Adipose tissue (tissue), 3 donors: Measurements from ENCODE around the gene CRB1. TPM values are rescaled to one million over a fixed set of nuclear protein-coding genes. Genes with fewer than 3 reads are reported as not detected.
"Not testable (repeated sequence)": the region's sequence is repeated elsewhere in the genome, so short reads cannot be mapped to it uniquely, and the experiment has no call there.

Experiments used
- H3K27ac ChIP-seq: one replicate; pipeline ENCODE4 v1.5.1; 2013; ENCODE audit warnings: low read depth, low read length
- WGBS, 3 donors: extraction: QIAGEN DNeasy Blood & Tissue Kit; methylation state at CpG; one replicate each; pipeline ENCODE4 v1.1.7; 2013; 5-methylcytosine and 5-hydroxymethylcytosine counted together
- polyA plus RNA-seq, 3 donors: library from polyadenylated mRNA; stranded (reverse); fragments of 200-250 nt; gene quantifications; one replicate each; pipeline ENCODE4 v1.2.3, GENCODE V29; 2013
- donor health status: healthy with polysubstance abuse.
- donor health status: Bipolar disorder and iron deficiency.
- donor health status: healthy.

Gene CRB1
- polyA plus RNA-seq, 3 donors: 0.01 to 0.16 TPM; not detected in 1

DNA sequence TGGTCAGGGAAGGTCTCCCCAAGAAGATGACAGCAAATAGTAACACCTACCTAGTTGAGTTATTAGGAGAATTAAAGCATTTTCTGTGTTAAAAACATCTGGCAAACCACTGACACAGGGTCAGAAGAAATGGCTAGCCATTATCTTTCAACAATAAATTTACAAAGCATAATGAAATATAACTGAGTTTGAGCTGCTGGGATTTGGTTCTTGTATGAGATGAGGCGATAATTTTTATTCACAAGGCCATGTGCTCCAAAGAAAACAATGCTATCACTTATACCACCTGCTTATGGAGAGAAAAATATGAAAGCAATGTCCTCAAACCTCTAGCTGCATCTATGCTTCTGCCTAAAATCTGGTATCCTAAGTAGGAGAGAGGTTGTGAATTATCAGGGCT lies 202.3 kb downstream of the CRB1 start:
- WGBS, 3 donors: 78 to 92% (median 89%) methylated on average over 1 of the region's 1 CpG
- H3K27ac ChIP-seq: no peak overlapping the region

DNA sequence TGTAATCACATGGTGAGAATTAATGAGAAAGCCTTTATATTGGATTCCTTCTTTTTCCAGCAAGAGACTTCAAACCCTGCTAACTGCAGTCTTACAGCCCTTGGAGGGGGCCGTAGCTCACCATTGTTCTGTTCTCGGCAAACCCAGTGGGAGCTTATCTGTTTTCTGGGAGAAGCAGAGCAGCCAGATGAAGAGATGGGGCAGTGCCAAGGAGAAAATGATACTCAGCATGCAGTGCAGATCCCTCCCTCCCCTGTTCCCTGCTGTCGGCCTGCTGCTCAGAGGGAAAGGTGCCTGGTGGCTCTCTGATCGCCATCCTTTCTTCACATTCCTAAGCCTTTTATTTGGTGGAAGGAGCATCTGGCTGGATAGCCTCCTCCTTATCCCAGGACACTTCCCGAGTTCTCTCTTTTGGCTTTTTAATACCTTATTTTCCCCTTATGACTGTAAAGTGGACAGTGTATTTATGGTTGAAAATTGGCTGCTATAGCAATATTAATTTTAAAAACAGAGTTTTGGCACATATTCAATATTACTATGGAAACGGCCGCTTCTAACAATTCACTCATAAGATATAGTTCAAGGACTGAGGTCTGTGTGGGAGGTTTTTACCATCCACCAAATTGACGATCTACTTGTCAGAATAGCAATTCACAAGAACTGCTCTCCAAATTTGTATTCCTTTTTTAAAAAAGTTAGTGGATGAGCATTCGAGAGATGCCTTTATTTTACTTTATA lies 203.4 kb downstream of the CRB1 start:
- 47 to 50% (median 48%) methylated on average over 9 of the region's 9 CpGs for WGBS, 3 donors
- H3K27ac ChIP-seq: no peak overlapping the region

DNA sequence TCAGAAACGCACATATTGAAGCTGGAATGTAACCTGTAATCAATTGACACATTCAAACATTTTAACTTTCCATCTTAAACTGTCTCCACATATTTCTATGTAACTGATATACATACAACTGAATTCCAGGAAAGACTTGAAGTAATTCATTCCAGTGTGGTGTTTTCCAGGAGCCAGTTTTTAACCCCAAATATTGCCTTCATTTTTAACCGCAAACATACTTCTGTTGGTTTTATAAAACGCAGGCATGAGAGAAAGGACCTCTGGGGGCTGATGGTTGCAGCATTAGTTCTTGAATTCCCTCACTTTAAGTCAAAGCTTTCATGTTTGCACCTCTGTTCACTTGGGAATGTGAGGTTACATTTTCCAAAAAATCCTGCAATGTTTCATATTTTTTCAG lies 204.1 kb downstream of the CRB1 start:
- no peak overlapping the region for H3K27ac ChIP-seq
- 87 to 90% (median 90%) methylated on average over 3 of the region's 3 CpGs for WGBS, 3 donors

DNA sequence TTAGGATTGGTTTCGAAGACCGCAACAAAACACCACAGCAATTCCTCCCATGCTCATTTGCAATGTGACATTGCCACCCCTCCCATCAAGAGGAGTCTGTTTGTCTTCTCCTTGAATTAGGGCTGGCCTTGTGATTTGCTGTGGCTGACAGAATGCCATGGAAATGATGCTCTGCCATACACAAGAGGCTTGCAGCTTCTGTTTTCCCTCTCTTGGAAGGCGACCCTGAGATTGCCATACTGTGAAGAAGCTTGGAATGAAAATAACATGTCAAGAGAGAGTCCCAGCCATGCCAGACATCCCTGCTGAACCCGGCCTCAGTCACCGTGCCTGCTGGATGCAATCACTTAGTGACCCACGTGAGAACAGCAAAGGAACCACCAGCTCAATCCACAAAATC lies 212.4 kb downstream of the CRB1 start:
- WGBS, 3 donors: 85 to 90% (median 86%) methylated on average over 6 of the region's 6 CpGs
- H3K27ac ChIP-seq: no peak overlapping the region

DNA sequence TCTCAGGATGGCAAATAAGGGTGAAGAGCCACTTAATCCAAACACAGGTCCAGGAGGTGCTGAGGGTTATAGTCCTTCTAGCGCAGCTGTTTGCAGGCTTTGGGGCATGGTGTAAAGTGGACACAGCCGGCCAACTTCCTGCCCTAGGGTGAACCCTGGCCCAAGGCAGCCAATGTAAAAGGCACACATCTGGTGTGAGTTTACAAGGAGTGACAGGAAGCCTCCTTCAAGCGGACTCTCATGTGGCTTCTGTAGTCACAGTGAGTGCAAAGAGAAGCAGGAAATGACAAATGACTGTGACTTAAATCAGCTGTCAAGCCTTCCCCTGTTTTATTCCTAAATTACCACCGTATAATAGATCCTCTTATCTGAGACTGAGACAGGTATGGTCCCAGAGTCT lies 213.0 kb downstream of the CRB1 start:
- WGBS, 3 donors: 35 to 63% (median 39%) methylated on average over 4 of the region's 4 CpGs
- no peak overlapping the region for H3K27ac ChIP-seq

DNA sequence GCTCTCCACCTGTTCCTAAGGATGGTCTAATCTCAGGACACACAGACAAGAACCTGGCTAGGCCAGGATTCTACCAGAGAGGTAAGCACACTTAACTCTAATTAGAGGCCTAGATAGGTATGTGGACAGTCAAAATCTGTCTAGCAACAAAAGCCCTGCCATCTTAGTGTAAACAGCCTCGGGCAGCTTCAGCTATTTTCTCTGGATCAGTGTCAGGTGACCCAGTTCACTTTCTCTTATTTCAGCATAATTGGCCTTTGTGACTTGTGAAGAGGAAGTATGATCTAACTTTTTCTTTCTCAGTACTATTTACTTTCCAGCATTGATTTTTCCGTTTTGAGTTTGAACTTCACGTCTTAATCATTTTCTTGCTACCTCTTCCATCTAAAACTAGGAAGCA lies 217.7 kb downstream of the CRB1 start:
- H3K27ac ChIP-seq: no peak overlapping the region
- 12 to 52% (median 49%) methylated on average over 3 of the region's 3 CpGs for WGBS, 3 donors

DNA sequence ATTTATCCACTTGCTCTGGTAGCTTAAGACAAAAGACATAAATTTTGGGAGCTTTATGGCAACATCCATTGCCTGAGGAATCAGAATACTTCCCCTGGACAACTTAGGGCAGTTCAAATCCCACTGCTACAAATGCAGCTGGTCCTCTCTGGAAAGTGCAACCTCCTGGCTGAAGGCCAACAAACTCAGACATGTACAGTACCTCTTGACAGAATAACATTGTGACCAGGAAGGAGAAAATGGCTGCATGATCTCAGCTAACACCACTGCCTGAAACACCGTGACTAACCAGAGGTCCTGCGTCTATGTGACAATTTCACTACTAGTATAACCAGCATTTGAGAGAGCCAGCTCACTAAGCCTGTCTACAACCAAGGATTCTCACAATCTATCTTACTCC lies 218.9 kb downstream of the CRB1 start:
- H3K27ac ChIP-seq: no peak overlapping the region
- 72 to 84% (median 74%) methylated on average over 2 of the region's 2 CpGs for WGBS, 3 donors

DNA sequence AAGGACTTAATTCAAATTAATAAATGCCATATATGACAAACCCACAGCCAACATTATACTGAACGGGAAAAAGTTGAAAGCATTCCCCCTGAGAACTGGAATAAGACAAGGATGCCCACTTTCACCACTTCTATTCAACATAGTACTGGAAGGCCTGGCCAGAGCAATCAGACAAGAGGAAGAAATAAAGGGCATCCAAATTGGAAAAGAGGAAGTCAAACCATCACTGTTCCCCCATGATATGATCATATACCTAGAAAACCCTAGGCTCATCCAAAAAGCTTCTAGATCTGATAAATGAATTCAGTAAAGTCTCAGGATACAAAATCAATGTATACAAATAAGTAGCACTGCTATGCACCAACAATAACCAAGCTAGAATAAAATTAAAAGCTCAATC lies 223.5 kb downstream of the CRB1 start:
- not testable (repeated sequence) for H3K27ac ChIP-seq
- 93 to 100% (median 95%) methylated on average over 1 of the region's 1 CpG for WGBS, 3 donors

DNA sequence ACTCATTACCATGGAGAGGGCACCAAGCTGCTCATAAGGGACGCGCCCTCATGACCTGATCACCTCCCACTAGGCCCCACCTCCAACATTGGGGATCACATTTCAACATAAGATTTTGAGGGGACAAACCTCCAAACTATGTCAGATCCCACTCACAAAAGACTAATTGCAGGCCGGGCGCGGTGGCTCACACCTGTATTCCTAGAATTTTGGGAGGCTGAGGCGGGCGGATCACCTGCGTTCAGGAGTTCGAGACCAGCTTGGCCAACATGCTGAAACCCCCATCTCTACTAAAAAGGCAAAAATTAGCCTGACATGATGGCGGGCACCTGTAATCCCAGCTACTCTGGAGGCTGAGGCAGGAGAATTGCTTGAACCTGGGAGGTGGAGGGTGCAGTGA lies 228.7 kb downstream of the CRB1 start:
- WGBS, 3 donors: 86 to 90% (median 89%) methylated on average over 10 of the region's 10 CpGs
- no peak overlapping the region for H3K27ac ChIP-seq

DNA sequence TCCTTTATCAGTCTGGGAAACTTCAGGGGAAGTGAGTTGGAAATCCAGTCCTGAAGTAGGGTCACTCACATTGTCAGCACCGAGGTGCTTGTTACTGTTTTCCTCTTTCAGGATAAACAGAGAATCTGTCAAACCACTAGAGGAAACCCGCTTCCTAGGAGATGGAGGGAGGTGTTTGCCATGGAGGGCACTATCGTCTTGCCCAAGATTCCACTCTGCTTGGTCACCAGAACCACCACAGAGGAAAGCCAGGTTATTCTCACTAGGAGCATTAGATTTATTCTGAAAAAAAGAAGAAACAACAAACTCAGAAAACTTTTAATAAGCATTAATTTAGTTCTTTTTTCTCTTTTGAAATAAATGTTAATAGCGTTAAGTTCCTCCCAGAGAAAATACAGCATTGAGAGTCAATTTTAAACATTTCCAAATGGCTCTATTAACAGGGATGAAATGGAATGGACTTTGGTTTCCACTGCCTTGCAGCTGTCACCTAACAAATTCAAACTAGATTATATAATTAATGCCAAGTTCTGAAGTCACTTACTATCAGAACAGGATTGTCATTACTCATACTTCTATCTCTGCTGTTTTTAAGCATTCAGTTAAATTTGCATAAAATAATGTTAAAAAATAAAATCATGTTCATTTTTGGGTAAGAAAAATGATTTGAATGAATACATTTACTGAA lies 242.8 kb downstream of the CRB1 start:
- H3K27ac ChIP-seq: no peak overlapping the region
- whole genome bisulfite sequencing, 3 donors: 81 to 87% (median 85%) methylated on average over 4 of the region's 4 CpGs

DNA sequence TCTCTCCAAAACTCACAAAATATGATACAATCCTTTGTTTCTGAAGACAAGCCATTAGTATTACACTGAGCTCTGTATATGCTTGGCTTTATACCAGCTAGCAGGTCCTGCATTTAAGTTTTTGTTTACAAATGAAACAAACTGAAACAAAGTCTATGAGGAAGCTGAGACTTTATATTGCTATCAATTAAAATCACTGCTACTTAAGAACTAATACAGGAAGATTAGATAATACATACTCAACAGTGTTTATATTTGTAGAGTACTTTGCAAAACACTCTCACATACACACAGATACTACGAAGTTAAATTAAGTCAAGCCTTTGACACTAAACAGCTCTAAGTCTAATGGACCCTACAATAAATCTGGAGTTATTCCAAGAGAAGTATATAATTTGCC lies 247.4 kb downstream of the CRB1 start:
- WGBS, 3 donors: 78 to 96% (median 91%) methylated on average over 1 of the region's 1 CpG
- no peak overlapping the region for H3K27ac ChIP-seq

DNA sequence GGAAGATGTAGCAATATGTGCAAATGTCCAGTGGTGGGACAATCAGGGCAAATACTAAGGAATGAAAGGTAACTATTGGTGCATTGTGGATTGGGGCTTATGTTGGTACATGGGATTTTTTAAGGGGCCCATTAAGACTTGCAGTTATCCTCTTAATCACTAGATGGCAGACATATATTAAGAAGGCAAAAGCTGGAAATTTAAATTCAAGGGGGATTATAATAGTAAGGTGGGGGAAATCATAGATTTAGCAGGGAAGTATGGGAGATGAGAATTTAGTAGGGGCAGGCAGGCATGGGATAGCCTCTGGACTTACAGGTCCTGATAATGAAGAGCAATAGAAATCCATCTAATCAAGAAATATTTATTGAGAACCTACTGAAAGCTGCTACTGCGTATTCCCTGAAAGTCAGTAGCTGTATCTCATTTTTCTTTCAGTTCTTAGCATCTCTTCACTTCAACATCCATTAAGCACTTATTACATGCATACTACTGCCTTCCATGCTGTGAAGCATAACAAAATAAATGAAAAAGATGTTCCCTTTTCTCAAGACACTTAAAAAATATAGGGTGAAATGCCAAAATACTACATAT lies 251.8 kb downstream of the CRB1 start:
- WGBS, 3 donors: 96 to 98% (median 97%) methylated on average over 1 of the region's 1 CpG

DNA sequence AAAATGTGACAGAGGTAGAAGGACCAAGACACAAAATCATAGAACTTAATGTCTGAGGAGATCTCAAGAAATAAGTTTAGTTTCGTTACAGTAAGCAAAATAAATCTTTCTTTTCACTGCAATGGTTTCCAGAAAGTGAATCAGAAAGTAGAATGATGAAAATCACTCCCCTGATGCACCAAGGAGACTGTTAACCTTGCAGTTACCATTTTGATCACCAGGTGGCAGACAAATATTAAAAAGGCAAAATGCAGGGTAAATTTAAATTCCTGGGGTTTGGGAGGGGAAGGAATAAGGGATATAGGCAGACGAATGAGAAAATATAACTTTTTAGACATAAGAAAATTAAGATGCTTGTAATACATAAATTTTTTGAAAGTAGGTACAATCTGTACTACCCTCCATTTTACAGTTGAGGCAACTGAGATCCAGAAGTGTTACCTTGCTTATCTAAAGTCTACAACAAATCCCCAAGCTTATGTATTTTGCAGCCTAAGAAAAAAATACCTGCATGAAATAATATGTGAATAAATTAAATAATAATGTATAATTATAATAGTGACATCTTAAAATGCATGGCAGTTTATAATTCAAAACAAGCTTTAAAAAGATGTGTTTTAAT lies 253.2 kb downstream of the CRB1 start:
- no peak overlapping the region for H3K27ac ChIP-seq
- 34 to 49% (median 40%) methylated on average over 2 of the region's 2 CpGs for WGBS, 3 donors

More for the DNA sequence above, 251.8 kb downstream of the CRB1 start:
- H3K27ac ChIP-seq: no peak overlapping the region

DNA sequence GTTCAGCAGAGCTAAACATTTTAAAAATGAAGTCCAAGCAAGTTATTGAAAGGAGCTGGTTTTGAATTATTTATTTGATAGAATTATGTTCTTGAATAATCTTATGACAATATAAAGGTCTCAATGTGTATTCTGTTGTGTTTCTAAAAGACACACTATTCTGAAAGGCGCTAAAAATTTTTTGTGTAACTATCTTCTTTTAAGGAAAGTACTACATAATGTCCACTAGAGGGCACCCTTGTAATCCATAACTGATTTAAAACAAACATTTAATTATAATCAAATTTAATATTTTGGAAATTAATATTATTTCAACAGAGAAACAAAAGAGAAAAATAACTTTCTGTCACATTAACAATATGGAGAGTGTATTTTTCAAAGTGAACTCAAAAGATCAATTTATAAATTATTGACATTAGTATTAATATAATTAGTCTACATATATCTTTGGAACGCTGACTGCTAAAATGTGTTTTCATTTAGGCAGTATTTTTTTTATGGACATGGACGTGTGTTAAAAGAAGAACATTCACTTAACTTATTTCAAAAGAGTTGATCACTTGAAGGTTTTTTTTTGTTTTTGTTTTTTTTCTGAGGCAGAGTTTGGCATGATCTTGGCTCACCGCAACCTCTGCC lies 258.8 kb downstream of the CRB1 start:
- 58 to 69% (median 64%) methylated on average over 4 of the region's 4 CpGs for WGBS, 3 donors
- H3K27ac ChIP-seq: no peak overlapping the region

Other genes with a start within 250 kb of the CRB1 start
- gene F13B, start 201.0 kb upstream of the CRB1 start, polyA plus RNA-seq: not detected
- gene ASPM, start 121.6 kb upstream of the CRB1 start, polyA plus RNA-seq: under 1 TPM; under 0.01 to 0.09 (median 0.07) TPM
- 1 to 10 TPM; 1.8 to 4.9 (median 1.9) TPM for gene ZBTB41, start 67.0 kb upstream of the CRB1 start, polyA plus RNA-seq